Choroid plexus epithelial cell (primary cell): Measurements from ENCODE around the gene SRRM2.
A peak's percentile ranks its signal among the peaks of the same experiment; 100 is the strongest.

Experiments used
- DNase-seq: peaks from one replicate; pipeline ENCODE4 v3.0.0-alpha.2; 2010; ENCODE audit warnings: low read depth
- H3K4me3 ChIP-seq: 2 replicates; pipeline ENCODE4 v1.5.1; 2011; ENCODE audit warnings: low read depth, mild to moderate bottlenecking, control low read depth, low read length, moderate library complexity
- CTCF ChIP-seq: conservative IDR thresholded peaks from 2 replicates; pipeline ENCODE4 v1.5.1; 2011; ENCODE audit warnings: low read depth, mild to moderate bottlenecking, control low read depth, inconsistent platforms, low read length, moderate library complexity

SRRM2 gene

GRCh38 chr16:2764718-2765117 is 12.3 kb downstream of the SRRM2 start:
- TF ChIP-seq CTCF, result peak; percentile 22
- H3K4me3 ChIP-seq, result no peak overlapping the region
- no peak for DNase-seq

- H3K4me3 ChIP-seq, result no peak overlapping the region
- TF ChIP-seq CTCF, result no peak
- no peak for DNase-seq
These were observed 13.3 kb downstream of the SRRM2 start for GRCh38 chr16:2765462-2766404.

- H3K4me3 ChIP-seq, result no peak overlapping the region
- DNase-seq, result no peak
- no peak for TF ChIP-seq CTCF
These were observed 14.1 kb downstream of the SRRM2 start for GRCh38 chr16:2766430-2767139.

- no peak overlapping the region for H3K4me3 ChIP-seq
- TF ChIP-seq CTCF, result no peak
- DNase-seq, result no peak
These were observed 14.8 kb downstream of the SRRM2 start for GRCh38 chr16:2767140-2767731.

- DNase-seq, result no peak
- no peak overlapping the region for H3K4me3 ChIP-seq
- TF ChIP-seq CTCF, result no peak
These were observed 15.5 kb downstream of the SRRM2 start for GRCh38 chr16:2767891-2768290.

GRCh38 chr16:2768403-2769089 is 16.1 kb downstream of the SRRM2 start:
- H3K4me3 ChIP-seq, result no peak overlapping the region
- DNase-seq, result peak; percentile 86
- no peak for TF ChIP-seq CTCF
